ENCODE data around the gene KLK4. TPM values are rescaled to one million over a fixed set of nuclear protein-coding genes. Genes with fewer than 3 reads are reported as not detected.

The KLK4 gene
- total RNA-seq, 1 experiment from 2014 or later = 0.84 TPM

- H3K79me2 ChIP-seq (ENCODE audit: insufficient read depth, low read length) = no peaks in the 10 kb centered on the region
- no peaks in the 10 kb centered on the region for H4K20me1 ChIP-seq (ENCODE audit: insufficient read depth)
- CTCF ChIA-PET = no interaction called here
- TF ChIP-seq CBX3 (IDR thresholded peaks at IDR 0.05; ENCODE audit: low read depth) = no peak
- TF ChIP-seq POLR2AphosphoS5 (IDR thresholded peaks at IDR 0.05; ENCODE audit: low read depth, low read length) = no peak
- no peak for TF ChIP-seq JUND (IDR thresholded peaks at IDR 0.05)
- TF ChIP-seq SP1 (IDR thresholded peaks at IDR 0.05; ENCODE audit: low read depth) = no peak
- no peak for TF ChIP-seq EGR1 (IDR thresholded peaks at IDR 0.05; ENCODE audit: low read depth)
- TF ChIP-seq ZNF274 (IDR thresholded peaks at IDR 0.05; ENCODE audit: low read depth, low read length) = no peak
- no peak for TF ChIP-seq ATF3 (IDR thresholded peaks at IDR 0.05)
- TF ChIP-seq CEBPB (IDR thresholded peaks at IDR 0.05; ENCODE audit: low read depth) = no peak
- no peak for TF ChIP-seq RAD21 (IDR thresholded peaks at IDR 0.05; ENCODE audit: low read depth)
- no peak for TF ChIP-seq ELF1 (IDR thresholded peaks at IDR 0.05; ENCODE audit: borderline replicate concordance, low read depth)
- TF ChIP-seq SRF (IDR thresholded peaks at IDR 0.05; ENCODE audit: low read depth) = no peak
- no peak for TF ChIP-seq SIN3A (IDR thresholded peaks at IDR 0.05; ENCODE audit: low read depth)
- no peak for TF ChIP-seq ZBTB33 (IDR thresholded peaks at IDR 0.05; ENCODE audit: extremely low read depth, insufficient replicate concordance, low read length)
- no peak for TF ChIP-seq ZFX (IDR thresholded peaks at IDR 0.05)
- no peak for TF ChIP-seq EZH2phosphoT487 (IDR thresholded peaks at IDR 0.05; ENCODE audit: borderline replicate concordance)
- TF ChIP-seq EZH2 (IDR thresholded peaks at IDR 0.05) = no peak
- no peak for TF ChIP-seq YY1 (IDR thresholded peaks at IDR 0.05; ENCODE audit: extremely low read depth, insufficient replicate concordance, low read depth, low read length)
- TF ChIP-seq CTCF (IDR thresholded peaks at IDR 0.05 in 2 of 3, conservative IDR thresholded peaks at IDR 0.05 in 1 of 3; ENCODE audit: borderline replicate concordance in 1 of 3, insufficient read depth in 1 of 3, low read depth in 2 of 3, low read length in 2 of 3) = no peak
- TF ChIP-seq FOSL1 (IDR thresholded peaks at IDR 0.05; ENCODE audit: low read depth) = no peak
- TF ChIP-seq REST (IDR thresholded peaks at IDR 0.05; ENCODE audit: low read depth) = no peak
- DNase-seq (ENCODE audit: low read depth, low spot score) (no peak), ATAC-seq (no peak)
- H2AFZ ChIP-seq (ENCODE audit: low read depth, low read length, poor library complexity, severe bottlenecking) = no peak overlapping the region
- RAD21 ChIA-PET (ENCODE audit: low non-redundant PET in 1 of 2, low total read pairs in 2 of 2, uncharacterized antibody in 2 of 2, unreplicated experiment in 2 of 2) = no interaction called here
- POLR2A ChIA-PET = no interaction called here
- no peaks in the 10 kb centered on the region for H3K9me2 ChIP-seq (ENCODE audit: insufficient read depth)
- H3K4me2 ChIP-seq (ENCODE audit: low read length) = no peak overlapping the region
- no peak overlapping the region for H3K27ac ChIP-seq (ENCODE audit: low read depth, low read length)
- no TSS peak for BruUV-seq (replicated peaks)
- no peaks in the 10 kb centered on the region for H3K36me3 ChIP-seq (ENCODE audit: control insufficient read depth in 1 of 2, insufficient read depth in 2 of 2, low read length in 2 of 2)
- intact Hi-C loops (cut with micrococcal nuclease) = no loop called here
- no peak overlapping the region for H3K9ac ChIP-seq (ENCODE audit: low read length)
- H3K4me1 ChIP-seq (ENCODE audit: control insufficient read depth in 1 of 2, insufficient read depth in 2 of 2, low read length in 2 of 2) = no peaks in the 10 kb centered on the region
- no peak overlapping the region for H3K4me3 ChIP-seq (replicated peaks in 1 of 2; ENCODE audit: low read depth in 1 of 2, low read length in 2 of 2)
- H3K9me3 ChIP-seq (ENCODE audit: control insufficient read depth in 1 of 2, insufficient read depth in 1 of 2, low read depth in 1 of 2, low read length in 2 of 2) = peaks cover 0 to 11% of the 10 kb centered on the region in 2 experiments; a peak in 1 of 4 replicates
- peaks cover 28% of the 10 kb centered on the region; the same call in 1 of the 2 replicates for H3K27me3 ChIP-seq (ENCODE audit: insufficient read depth, low read length)
These were observed 51.3 kb downstream of the KLK4 start for GRCh38 chr19:50859849-50860248.
